GM10266 (cell line): Measurements from ENCODE around the gene GATM.
"Not testable (repeated sequence)": the region's sequence is repeated elsewhere in the genome, so short reads cannot be mapped to it uniquely, and the experiment has no call there.

Experiments used
- DNase-seq: peaks from one replicate; pipeline ENCODE4 v3.0.0; 2012; ENCODE audit errors: extremely low spot score
- CTCF ChIP-seq: IDR thresholded peaks from 2 replicates; pipeline ENCODE4 v1.5.1; 2012; ENCODE audit warnings: mild to moderate bottlenecking, low read depth; ENCODE audit not compliant: control insufficient read depth, insufficient read depth; ENCODE audit errors: missing control alignments

GATM gene

GRCh38 chr15:45326741-45327140 is 51.6 kb downstream of the GATM start:
- DNase-seq, result no peak
- no peak for TF ChIP-seq CTCF

DNA sequence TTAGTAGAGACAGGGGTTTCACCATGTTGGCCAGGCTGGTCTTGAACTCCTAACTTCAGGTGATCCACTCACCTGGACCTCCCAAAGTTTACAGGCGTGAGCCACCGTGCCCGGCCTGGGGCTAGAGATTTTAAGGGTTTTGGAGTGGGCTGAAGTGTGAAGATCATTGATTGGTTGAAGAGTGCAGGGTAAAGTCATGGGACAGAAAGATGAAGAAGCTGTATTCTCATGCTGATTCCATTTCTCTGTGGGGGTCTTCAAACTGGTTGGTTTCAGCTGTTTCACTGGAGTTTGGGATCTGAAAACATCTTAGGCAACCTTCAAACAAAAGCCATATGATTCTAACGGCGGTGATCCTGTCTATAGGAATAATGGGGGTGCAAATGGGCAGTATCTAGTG is 52.1 kb downstream of the GATM start:
- no peak for DNase-seq
- no peak for TF ChIP-seq CTCF

DNA sequence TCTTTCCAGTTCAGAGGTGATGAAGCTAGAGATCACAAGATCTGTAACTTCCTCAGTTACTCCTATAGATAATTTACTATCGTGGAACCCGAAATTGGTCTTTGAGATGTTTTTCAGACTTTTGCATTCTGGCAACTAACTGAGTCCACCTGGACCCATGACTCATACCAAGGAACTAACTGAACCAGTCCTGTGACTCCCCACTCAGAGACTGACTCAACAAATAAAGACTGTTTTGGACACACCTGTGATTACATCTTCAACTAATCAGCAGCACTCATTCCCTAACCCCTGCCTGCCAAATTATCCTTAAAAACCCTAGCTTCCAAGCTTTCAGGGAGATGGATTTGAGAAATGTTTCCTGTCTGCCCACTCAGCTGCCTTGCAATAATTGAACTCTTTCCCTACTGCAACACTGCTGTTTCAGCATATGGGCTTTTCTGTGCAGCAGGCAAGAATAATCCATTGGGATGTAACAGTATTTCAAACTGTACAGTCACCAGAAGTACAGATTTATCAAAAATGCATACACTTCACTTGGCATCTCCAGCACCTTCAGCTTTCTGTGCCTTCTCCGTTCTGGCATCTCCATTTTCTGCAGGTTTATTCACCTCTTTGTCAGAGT is 57.7 kb downstream of the GATM start:
- TF ChIP-seq CTCF, result no peak

GRCh38 chr15:45319472-45320214 is 58.7 kb downstream of the GATM start:
- no peak for DNase-seq
- TF ChIP-seq CTCF, result no peak

More for the DNA sequence above, 57.7 kb downstream of the GATM start:
- no peak for DNase-seq

DNA sequence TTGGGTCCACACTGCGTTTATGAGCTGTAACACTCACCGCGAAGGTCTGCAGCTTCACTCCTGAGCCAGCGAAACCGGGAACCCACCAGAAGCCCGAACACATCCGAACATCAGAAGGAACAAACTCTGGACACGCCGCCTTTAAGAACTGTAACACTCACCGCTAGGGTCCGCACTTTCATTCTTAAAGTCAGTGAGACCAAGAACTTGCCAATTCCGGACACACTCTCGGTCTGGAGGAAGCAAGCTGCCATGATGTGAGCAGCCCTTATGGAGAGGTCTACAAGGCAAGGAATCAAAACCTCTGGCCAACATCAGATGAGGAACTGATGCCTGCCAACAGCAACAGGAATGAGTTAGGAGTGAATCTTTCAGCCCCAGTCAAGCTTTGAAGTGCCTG is 63.4 kb downstream of the GATM start:
- no peak for DNase-seq

DNA sequence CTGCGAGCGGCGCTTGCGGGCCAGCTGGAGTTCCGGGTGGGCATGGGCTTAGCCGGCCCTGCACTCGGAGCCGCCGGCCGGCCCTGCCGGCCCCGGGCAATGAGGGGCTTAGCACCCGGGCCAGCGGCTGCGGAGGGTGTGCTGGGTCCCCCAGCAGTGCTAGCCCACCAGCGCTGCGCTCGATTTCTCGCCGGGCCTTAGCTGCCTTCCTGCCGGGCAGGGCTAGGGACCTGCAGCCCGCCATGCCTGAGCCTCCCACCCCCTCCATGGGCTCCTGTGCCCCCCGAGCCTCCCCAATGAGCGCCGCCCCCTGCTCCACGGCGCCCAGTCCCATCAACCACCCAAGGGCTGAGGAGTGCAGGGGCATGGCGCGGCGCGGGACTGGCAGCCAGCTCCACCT is 64.2 kb downstream of the GATM start:
- not testable (repeated sequence) for DNase-seq

More for the DNA sequence above, 63.4 kb downstream of the GATM start:
- TF ChIP-seq CTCF, result no peak
